ENCODE data around the gene CTNNBL1.

GRCh38 chr20:37810027-37810426, 116.2 kb downstream of the CTNNBL1 start:
- TF ChIP-seq EZH2 (IDR thresholded peaks at IDR 0.05; ENCODE audit: insufficient read depth, poor library complexity, severe bottlenecking) (no peak), EZH2phosphoT487 (IDR thresholded peaks at IDR 0.05; ENCODE audit: insufficient read depth, low read depth) (no peak)

Data from GM23248 (cell line).